ENCODE data around the gene AGAP1. TPM values are rescaled to one million over a fixed set of nuclear protein-coding genes. Genes with fewer than 3 reads are reported as not detected.

AGAP1 gene
- total and polyA plus RNA-seq, 4 donors, result 36.1 to 79.4 (median 52.6) TPM

DNA sequence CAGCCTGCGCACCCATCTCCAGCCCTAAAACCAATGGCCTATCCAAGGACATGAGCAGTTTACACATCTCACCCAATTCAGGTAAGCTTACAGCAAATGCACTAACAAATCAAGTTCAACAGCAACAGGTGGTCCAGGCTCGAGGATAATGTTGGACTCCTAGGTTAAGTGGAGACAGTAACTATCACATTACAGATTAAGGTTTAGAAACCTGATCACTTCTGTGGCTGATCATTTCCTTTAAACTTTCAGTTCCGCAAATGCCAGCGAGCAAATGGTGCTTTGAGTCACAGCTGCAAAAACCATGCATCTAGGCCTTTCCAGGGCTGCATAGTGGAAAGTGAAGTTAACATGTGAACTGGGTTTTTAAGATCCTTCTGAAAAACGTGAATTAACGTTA is 415.0 kb downstream of the AGAP1 start:
- Histone ChIP-seq H3K4me1 (ENCODE audit: control insufficient read depth, insufficient read depth, low read length) (peaks cover 7% of the 10 kb centered on the region), H3K27me3 (ENCODE audit: control insufficient read depth, insufficient read depth, low read length) (no peaks in the 10 kb centered on the region), H3K27ac (ENCODE audit: low read depth, low read length) (no peak overlapping the region), H3K4me3 (ENCODE audit: low read depth, low read length) (no peak overlapping the region), H3K36me3 (ENCODE audit: control insufficient read depth, insufficient read depth, low read length) (peaks cover 9% of the 10 kb centered on the region), H3K9me3 (ENCODE audit: control insufficient read depth, insufficient read depth, low read length) (no peaks in the 10 kb centered on the region)
- no peak for DNase-seq (ENCODE audit: low read depth in 4 of 6, low spot score in 6 of 6)
- 100% methylated on average over 2 of the region's 6 CpGs for WGBS (ENCODE audit: insufficient coverage)

DNA sequence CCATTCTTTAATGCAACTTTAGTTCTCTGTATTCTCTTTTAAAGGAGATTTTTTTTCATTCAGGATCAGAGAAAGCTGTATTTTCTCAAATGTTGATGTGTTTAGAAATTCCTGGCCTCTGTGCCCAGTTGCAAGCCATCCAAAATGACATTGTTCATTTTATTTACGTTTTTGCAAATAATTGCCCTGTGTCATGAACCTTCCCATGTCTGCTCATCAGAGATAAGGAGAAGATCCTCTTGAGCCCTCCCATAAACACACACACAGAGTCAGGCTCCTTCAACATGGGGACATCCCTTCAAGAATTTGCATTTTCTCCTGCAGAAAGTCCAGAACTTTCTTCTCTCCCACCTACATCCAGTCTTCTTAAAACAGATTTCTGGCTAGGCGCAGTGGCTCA is 415.5 kb downstream of the AGAP1 start:
- DNase-seq (ENCODE audit: low read depth in 4 of 6, low spot score in 6 of 6), result no peak
- Histone ChIP-seq H3K4me1 (ENCODE audit: control insufficient read depth, insufficient read depth, low read length) (peaks cover 2% of the 10 kb centered on the region), H3K27ac (ENCODE audit: low read depth, low read length) (no peak overlapping the region), H3K4me3 (ENCODE audit: low read depth, low read length) (no peak overlapping the region), H3K36me3 (ENCODE audit: control insufficient read depth, insufficient read depth, low read length) (peaks cover 9% of the 10 kb centered on the region), H3K9me3 (ENCODE audit: control insufficient read depth, insufficient read depth, low read length) (no peaks in the 10 kb centered on the region), H3K27me3 (ENCODE audit: control insufficient read depth, insufficient read depth, low read length) (no peaks in the 10 kb centered on the region)
- WGBS (ENCODE audit: insufficient coverage), result 83% methylated on average over 2 of the region's 2 CpGs

DNA sequence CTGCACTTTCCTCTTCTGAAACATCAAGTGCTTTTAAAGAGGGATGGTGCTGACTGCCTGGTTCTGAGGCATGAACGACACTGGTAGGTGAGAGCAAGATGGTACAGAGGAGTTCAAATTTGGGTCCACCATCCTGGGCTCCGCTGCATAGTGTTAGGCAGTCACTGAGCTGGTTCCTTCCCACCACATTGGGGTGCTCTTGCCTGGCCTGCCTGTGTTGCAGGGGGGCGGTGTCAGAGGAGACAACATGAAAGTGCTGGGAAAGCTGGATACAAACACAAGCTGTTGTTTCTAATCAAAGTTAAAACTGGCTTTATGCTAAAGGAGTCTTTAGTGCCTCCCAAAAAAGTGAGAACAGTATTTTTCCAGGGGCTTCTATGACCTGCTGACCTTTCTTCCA is 416.2 kb downstream of the AGAP1 start:
- Histone ChIP-seq H3K4me3 (ENCODE audit: low read depth, low read length) (no peak overlapping the region), H3K27me3 (ENCODE audit: control insufficient read depth, insufficient read depth, low read length) (no peaks in the 10 kb centered on the region), H3K36me3 (ENCODE audit: control insufficient read depth, insufficient read depth, low read length) (peaks cover 16% of the 10 kb centered on the region), H3K9me3 (ENCODE audit: control insufficient read depth, insufficient read depth, low read length) (no peaks in the 10 kb centered on the region), H3K27ac (ENCODE audit: low read depth, low read length) (no peak overlapping the region), H3K4me1 (ENCODE audit: control insufficient read depth, insufficient read depth, low read length) (no peaks in the 10 kb centered on the region)
- DNase-seq (ENCODE audit: low read depth in 4 of 6, low spot score in 6 of 6), result no peak
- WGBS (ENCODE audit: insufficient coverage), result 93% methylated on average over 3 of the region's 3 CpGs

DNA sequence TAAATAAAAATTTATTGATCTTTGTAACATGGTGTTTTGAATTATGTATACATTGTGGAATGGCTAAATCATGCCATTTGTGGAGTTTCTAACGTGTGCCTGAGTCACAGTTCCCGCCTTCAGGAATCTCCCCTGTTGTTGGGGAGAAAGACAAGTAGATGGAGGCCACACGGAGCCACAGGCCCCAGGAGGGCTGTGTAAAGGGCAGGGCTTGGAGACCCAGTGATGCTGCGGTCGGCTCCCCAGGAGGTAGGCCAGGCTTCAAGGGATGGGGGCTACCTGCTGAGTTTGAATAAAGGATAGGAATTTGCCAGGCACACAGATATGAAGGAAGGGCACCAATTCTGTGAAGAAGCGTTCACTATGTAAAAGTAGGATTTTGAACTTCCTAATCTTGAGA is 417.3 kb downstream of the AGAP1 start:
- DNase-seq (ENCODE audit: low read depth in 4 of 6, low spot score in 6 of 6), result no peak
- 84% methylated on average over 6 of the region's 6 CpGs for WGBS (ENCODE audit: insufficient coverage)
- H3K27ac ChIP-seq (ENCODE audit: low read depth, low read length), result no peak overlapping the region
- H3K4me3 ChIP-seq (ENCODE audit: low read depth, low read length), result no peak overlapping the region
- peaks cover 2% of the 10 kb centered on the region for H3K9me3 ChIP-seq (ENCODE audit: control insufficient read depth, insufficient read depth, low read length)
- H3K36me3 ChIP-seq (ENCODE audit: control insufficient read depth, insufficient read depth, low read length), result peaks cover 16% of the 10 kb centered on the region
- H3K4me1 ChIP-seq (ENCODE audit: control insufficient read depth, insufficient read depth, low read length), result no peaks in the 10 kb centered on the region
- H3K27me3 ChIP-seq (ENCODE audit: control insufficient read depth, insufficient read depth, low read length), result no peaks in the 10 kb centered on the region

DNA sequence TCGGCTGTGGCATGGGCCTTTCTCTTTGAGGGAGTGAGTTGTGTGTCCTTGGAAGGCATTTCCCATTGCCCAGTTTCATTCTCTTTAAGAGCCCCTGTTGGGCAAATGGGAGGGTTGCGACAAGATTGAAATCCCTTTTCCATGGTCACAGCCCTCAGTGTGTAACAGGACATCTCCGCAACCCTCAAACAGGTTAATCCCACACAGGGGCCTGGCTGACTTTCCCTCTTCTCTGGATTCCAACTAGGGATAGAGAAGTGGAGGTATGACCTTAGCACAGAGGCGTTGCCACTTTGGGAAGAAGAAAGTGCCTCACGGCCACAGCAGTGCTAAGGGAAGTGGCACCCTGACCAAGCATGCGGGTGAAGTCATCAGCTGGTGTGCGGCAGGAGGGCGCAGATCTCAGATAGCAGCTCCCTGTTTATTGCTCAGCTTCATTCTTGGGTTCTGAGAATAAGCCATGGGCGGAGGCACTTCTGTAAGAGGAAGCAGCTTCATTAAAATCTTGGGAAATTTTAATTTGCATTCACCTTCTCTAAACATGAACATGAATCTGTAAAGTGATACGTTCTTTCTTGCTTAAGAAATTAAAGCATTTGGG is 417.9 kb downstream of the AGAP1 start:
- Histone ChIP-seq H3K36me3 (ENCODE audit: control insufficient read depth, insufficient read depth, low read length) (peaks cover 16% of the 10 kb centered on the region), H3K27ac (ENCODE audit: low read depth, low read length) (no peak overlapping the region), H3K4me1 (ENCODE audit: control insufficient read depth, insufficient read depth, low read length) (no peaks in the 10 kb centered on the region), H3K27me3 (ENCODE audit: control insufficient read depth, insufficient read depth, low read length) (no peaks in the 10 kb centered on the region), H3K4me3 (ENCODE audit: low read depth, low read length) (no peak overlapping the region), H3K9me3 (ENCODE audit: control insufficient read depth, insufficient read depth, low read length) (peaks cover 2% of the 10 kb centered on the region)
- DNase-seq (ENCODE audit: low read depth in 4 of 6, low spot score in 6 of 6), result no peak
- 97% methylated on average over 6 of the region's 10 CpGs for WGBS (ENCODE audit: insufficient coverage)

DNA sequence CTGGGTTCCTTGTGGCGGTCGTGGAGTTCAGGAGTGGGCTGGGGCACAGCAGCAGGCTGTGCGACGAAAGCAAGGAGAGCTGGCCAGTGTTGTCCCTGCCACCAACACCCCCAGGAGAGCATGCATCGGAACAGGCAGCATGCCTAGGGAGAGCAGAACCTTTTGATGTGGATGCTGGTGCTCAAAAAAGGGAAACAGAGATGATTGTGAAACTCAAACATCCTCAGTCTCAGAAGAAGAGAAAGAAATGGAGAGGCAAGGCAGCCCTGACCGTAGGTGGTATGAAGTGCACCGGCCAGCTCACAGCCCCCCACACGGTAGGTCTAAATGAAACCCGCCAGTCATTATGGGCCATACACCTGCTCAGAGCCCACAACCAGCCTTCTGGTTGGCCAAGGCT is 420.9 kb downstream of the AGAP1 start:
- Histone ChIP-seq H3K27ac (ENCODE audit: low read depth, low read length) (no peak overlapping the region), H3K9me3 (ENCODE audit: control insufficient read depth, insufficient read depth, low read length) (peaks cover 2% of the 10 kb centered on the region), H3K27me3 (ENCODE audit: control insufficient read depth, insufficient read depth, low read length) (no peaks in the 10 kb centered on the region), H3K4me3 (ENCODE audit: low read depth, low read length) (no peak overlapping the region), H3K4me1 (ENCODE audit: control insufficient read depth, insufficient read depth, low read length) (peaks cover 8% of the 10 kb centered on the region), H3K36me3 (ENCODE audit: control insufficient read depth, insufficient read depth, low read length) (peaks cover 12% of the 10 kb centered on the region)
- no peak for DNase-seq (ENCODE audit: low read depth in 4 of 6, low spot score in 6 of 6)
- WGBS (ENCODE audit: insufficient coverage), result 98% methylated on average over 6 of the region's 9 CpGs

DNA sequence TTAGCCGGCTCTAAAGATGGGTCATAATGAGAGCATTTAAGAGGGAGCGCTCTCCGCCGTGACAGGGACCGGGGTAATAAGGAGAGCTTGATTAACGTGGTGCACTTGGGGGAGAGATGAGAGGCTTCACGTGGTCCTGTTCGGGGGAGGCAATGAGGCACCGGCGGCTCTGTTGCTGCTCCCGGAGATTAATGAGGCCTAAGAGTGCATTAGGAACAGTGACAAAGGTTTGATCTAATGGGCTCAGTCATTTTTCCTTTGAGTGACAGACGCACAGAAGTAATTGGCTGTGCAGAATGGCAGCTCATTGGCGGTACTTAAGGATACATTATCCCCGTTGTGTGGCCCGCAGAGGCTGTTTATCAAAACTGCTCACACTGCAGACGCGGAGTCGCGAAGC is 423.7 kb downstream of the AGAP1 start:
- H3K4me3 ChIP-seq (ENCODE audit: low read depth, low read length), result no peak overlapping the region
- 42% methylated on average over 19 of the region's 19 CpGs for whole genome bisulfite sequencing (ENCODE audit: insufficient coverage)
- peak in 2 of 6 donors; percentile 78 to 92 for DNase-seq (ENCODE audit: low read depth in 4 of 6, low spot score in 6 of 6)

DNA sequence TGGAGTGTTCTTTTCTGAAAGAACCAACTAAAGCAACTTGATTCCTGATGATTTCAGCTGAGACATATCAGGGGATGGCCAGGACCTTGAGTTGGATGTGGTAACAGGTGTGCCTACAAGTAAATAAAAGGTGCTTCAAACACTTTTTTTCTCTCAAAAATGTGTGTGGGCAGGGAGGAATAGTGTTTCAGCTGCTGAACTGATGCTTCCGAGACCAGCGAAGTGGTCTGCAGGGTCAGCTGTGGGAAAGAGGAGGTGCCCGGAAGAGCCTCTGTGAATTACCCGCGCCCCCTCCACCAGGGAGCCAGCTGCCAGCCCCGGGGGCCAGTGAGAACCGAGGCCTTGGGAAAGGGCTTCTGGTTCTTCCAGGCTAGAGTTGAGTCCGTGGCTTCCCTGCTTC is 425.0 kb downstream of the AGAP1 start:
- peaks cover 2% of the 10 kb centered on the region for H3K9me3 ChIP-seq (ENCODE audit: control insufficient read depth, insufficient read depth, low read length)
- no peak overlapping the region for H3K4me3 ChIP-seq (ENCODE audit: low read depth, low read length)
- peaks cover 10% of the 10 kb centered on the region for H3K36me3 ChIP-seq (ENCODE audit: control insufficient read depth, insufficient read depth, low read length)
- H3K27me3 ChIP-seq (ENCODE audit: control insufficient read depth, insufficient read depth, low read length), result no peaks in the 10 kb centered on the region
- DNase-seq (ENCODE audit: low read depth in 4 of 6, low spot score in 6 of 6), result no peak
- WGBS (ENCODE audit: insufficient coverage), result 90% methylated on average over 8 of the region's 8 CpGs
- peaks cover 8% of the 10 kb centered on the region for H3K4me1 ChIP-seq (ENCODE audit: control insufficient read depth, insufficient read depth, low read length)
- no peak overlapping the region for H3K27ac ChIP-seq (ENCODE audit: low read depth, low read length)

More for the DNA sequence above, 423.7 kb downstream of the AGAP1 start:
- peaks cover 8% of the 10 kb centered on the region for H3K4me1 ChIP-seq (ENCODE audit: control insufficient read depth, insufficient read depth, low read length)
- no peaks in the 10 kb centered on the region for H3K27me3 ChIP-seq (ENCODE audit: control insufficient read depth, insufficient read depth, low read length)
- peaks cover 2% of the 10 kb centered on the region for H3K9me3 ChIP-seq (ENCODE audit: control insufficient read depth, insufficient read depth, low read length)
- no peak overlapping the region for H3K27ac ChIP-seq (ENCODE audit: low read depth, low read length)
- H3K36me3 ChIP-seq (ENCODE audit: control insufficient read depth, insufficient read depth, low read length), result peaks cover 10% of the 10 kb centered on the region

DNA sequence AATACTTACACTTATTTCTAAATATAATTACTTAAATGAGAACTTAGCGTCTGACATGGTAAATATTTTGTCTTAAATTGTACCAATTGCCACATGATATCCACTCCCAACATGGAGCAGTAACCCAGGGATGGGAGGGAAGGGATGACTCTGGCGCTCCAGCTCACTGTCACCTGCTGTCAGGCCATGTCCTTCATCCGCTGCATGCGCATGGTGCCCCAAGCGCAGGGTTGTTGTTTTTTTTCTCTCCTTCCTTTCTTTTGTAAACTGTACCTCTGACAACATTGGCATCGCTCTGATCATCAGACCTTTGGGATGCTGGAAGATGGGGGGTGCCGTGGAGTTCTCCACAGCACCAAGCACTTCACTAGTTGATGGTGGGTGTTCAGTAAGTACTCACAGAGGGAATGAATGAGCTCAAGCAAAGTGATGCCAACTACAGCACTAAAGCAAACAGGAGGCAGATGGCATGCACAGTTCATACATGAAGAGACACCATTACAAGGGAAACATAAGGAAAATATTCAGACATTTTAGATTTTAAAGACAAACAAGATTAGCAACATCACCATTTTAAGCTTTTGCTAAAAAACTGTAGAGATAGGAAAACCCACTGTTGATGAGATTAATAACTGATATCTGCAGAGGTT is 426.5 kb downstream of the AGAP1 start:
- WGBS (ENCODE audit: insufficient coverage), result no CpG with 5 or more reads among the region's 7 CpGs
- Histone ChIP-seq H3K4me3 (ENCODE audit: low read depth, low read length) (no peak overlapping the region), H3K27ac (ENCODE audit: low read depth, low read length) (no peak overlapping the region), H3K4me1 (ENCODE audit: control insufficient read depth, insufficient read depth, low read length) (peaks cover 8% of the 10 kb centered on the region), H3K36me3 (ENCODE audit: control insufficient read depth, insufficient read depth, low read length) (peaks cover 3% of the 10 kb centered on the region), H3K27me3 (ENCODE audit: control insufficient read depth, insufficient read depth, low read length) (no peaks in the 10 kb centered on the region), H3K9me3 (ENCODE audit: control insufficient read depth, insufficient read depth, low read length) (peaks cover 2% of the 10 kb centered on the region)
- peak in 2 of 6 donors; percentile 45 to 53 for DNase-seq (ENCODE audit: low read depth in 4 of 6, low spot score in 6 of 6)

All from spinal cord (tissue), 10 donors.